GM21515 (cell line): ENCODE results near the gene NDUFS6.

Experiments
- ATAC-seq: cut with Tn5 transposase; IDR thresholded peaks from one replicate; pipeline ENCODE4 v1.9.1; 2021; ENCODE audit not compliant: unreplicated experiment

The NDUFS6 gene

GRCh38 chr5:1847056-1847455, 45.8 kb downstream of the NDUFS6 start:
- no peak for ATAC-seq

- no peak for ATAC-seq
Observed at GRCh38 chr5:1847611-1848010, 46.4 kb downstream of the NDUFS6 start.

- ATAC-seq = no peak
Observed at GRCh38 chr5:1850324-1851154, 49.3 kb downstream of the NDUFS6 start.

- no peak for ATAC-seq
Observed at GRCh38 chr5:1851290-1851934, 50.2 kb downstream of the NDUFS6 start.

GRCh38 chr5:1852324-1852947, 51.2 kb downstream of the NDUFS6 start:
- no peak for ATAC-seq

- no peak for ATAC-seq
Observed at GRCh38 chr5:1853531-1853930, 52.3 kb downstream of the NDUFS6 start.

- no peak for ATAC-seq
Observed at GRCh38 chr5:1855075-1855474, 53.9 kb downstream of the NDUFS6 start.

GRCh38 chr5:1855596-1855995, 54.4 kb downstream of the NDUFS6 start:
- no peak for ATAC-seq

GRCh38 chr5:1856596-1857255, 55.5 kb downstream of the NDUFS6 start:
- ATAC-seq = no peak

- no peak for ATAC-seq
Observed at GRCh38 chr5:1857256-1857600, 56.0 kb downstream of the NDUFS6 start.

GRCh38 chr5:1858436-1858835, 57.2 kb downstream of the NDUFS6 start:
- ATAC-seq = no peak

- no peak for ATAC-seq
Observed at GRCh38 chr5:1859099-1859498, 57.9 kb downstream of the NDUFS6 start.

GRCh38 chr5:1860021-1860610, 58.9 kb downstream of the NDUFS6 start:
- ATAC-seq = no peak

GRCh38 chr5:1860949-1861348, 59.7 kb downstream of the NDUFS6 start:
- ATAC-seq = no peak

- no peak for ATAC-seq
Observed at GRCh38 chr5:1864896-1865440, 63.8 kb downstream of the NDUFS6 start.

- ATAC-seq = no peak
Observed at GRCh38 chr5:1865486-1865885, 64.3 kb downstream of the NDUFS6 start.
